ENCODE results near the gene RGL3.
"Not testable (repeated sequence)": the region's sequence is repeated elsewhere in the genome, so short reads cannot be mapped to it uniquely, and the experiment has no call there.

The RGL3 gene, protein sequence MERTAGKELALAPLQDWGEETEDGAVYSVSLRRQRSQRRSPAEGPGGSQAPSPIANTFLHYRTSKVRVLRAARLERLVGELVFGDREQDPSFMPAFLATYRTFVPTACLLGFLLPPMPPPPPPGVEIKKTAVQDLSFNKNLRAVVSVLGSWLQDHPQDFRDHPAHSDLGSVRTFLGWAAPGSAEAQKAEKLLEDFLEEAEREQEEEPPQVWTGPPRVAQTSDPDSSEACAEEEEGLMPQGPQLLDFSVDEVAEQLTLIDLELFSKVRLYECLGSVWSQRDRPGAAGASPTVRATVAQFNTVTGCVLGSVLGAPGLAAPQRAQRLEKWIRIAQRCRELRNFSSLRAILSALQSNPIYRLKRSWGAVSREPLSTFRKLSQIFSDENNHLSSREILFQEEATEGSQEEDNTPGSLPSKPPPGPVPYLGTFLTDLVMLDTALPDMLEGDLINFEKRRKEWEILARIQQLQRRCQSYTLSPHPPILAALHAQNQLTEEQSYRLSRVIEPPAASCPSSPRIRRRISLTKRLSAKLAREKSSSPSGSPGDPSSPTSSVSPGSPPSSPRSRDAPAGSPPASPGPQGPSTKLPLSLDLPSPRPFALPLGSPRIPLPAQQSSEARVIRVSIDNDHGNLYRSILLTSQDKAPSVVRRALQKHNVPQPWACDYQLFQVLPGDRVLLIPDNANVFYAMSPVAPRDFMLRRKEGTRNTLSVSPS

DNA sequence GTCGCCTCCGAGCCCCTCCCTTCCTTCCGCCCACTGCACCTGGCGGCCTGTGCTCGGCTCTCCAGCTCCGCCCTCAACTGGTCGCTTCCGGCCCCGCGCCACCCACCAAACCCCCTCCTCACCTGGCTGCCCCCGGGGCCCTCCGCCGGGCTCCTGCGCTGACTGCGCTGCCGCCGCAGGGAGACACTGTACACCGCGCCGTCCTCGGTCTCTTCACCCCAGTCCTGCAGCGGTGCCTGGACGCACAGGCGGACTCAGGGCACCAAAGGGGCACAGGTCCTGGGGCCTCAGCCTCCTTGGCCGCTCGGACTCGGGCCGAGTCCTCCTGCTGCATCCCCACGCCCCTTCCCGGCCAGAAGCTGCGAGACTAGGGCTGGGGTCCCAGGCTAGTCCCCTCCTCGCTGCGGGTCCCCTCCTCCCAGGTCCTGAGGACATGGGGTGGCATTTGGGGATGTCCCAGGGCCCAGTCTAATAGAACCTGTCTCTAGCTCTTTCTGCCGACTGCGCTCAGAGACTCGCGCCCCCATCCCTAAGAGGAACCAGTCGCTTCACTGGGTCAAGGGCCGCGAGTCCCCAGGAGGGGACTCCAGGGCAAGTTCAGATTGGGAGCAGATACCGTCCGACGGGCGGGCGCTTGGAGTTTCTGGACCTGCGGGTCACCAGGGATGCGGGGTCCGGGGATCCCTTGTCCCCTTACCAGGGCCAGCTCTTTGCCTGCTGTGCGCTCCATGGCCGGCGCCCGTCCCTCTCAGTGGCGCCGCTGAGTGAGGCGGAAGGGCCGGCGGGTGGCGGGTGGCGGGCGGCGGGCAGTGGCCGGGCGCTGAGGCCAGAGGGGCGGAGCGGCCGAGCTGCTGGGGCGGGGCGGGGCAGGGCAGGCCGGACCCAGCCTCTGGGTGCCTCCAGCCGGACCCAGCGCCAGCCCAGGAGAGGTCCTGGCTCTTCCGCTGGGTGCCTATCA lies at the start of gene RGL3:
TSS of gene RGL3 (minus strand) at position 766 of the 958 bp plus-strand sequence. CDS start at position 730, 36 bp downstream.
- DNase-seq, result peak; percentile 36 to 91 (median 87)

DNA sequence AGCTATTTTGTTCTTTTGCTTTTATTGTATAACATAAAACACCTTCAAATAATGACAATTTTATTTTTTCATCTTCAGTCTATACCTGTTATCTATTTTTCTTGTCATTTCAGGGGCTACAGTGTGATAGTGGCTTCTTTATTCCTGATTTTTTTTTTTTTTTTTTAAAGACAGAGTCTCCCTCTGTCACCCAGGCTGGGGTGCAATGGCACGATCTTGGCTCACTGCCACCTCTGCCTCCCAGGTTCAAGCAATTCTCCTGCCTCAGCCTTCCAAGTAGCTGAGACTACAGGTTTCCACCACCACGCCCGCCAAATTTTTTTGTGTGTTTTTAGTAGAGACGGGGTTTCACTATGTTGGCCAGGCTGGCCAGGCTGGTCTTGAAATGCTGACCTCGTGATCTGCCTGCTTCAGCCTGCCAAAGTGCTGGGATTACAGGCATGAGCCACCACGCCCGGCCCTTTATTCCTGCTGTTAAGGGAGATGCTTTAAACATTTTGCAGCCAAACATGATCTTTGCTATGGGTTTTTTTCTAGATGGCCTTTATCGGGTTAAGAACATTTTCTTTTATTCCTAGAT lies 49.2 kb upstream of the RGL3 start:
- not testable (repeated sequence) for DNase-seq

DNA sequence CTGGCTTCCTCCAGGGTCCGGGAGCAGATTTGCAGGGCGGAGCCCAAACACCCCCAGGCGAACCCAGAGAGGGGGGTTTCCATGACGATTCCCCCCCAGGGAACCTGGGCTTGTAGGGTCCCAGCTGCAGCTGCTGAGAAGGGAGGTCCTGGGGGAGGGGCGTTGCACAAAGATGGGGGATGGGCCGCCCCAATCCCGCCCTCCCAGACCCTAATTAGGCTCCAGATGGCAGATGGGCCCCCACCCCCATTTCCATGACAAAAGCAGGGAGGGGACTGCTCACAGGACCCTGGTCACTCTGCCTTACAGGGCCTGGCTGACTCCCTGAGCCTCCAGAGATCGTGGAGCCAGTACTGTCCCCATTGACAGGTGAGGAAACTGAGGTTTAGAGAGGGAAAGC lies 46.5 kb upstream of the RGL3 start:
- no peak for DNase-seq

DNA sequence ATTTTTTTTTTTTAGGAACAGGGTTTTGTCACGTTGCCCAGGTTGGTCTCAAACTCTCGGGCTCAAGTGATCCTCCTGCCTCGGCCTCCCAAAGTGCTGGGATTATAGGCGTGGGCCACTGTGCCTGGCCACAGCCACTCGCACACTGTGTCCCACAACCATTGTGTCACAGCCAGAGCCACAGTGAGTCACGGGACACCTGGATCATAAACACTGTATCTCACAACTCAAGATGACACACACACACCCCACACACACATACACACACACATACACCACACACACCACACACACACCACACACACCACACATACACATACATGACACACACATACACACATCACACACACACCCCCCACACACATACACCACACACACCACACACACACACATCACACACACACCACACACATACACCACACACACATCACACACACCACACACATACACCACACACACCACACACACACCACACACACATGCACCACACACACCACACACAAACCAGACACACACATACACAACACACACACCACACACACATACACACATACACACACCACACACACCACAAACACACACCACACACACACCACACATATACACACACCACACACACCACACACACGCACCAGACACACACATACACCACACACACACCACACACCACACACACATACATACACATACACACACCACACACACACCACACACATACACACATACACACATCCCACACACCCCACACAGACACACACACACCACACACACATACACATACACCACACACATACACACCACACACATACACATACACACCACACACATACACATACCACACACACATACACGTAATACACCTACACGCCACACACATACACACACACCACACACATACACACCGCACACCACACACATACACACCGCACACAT lies 45.5 kb upstream of the RGL3 start:
- DNase-seq, result peak in 1 of 3 experiments; percentile 21

DNA sequence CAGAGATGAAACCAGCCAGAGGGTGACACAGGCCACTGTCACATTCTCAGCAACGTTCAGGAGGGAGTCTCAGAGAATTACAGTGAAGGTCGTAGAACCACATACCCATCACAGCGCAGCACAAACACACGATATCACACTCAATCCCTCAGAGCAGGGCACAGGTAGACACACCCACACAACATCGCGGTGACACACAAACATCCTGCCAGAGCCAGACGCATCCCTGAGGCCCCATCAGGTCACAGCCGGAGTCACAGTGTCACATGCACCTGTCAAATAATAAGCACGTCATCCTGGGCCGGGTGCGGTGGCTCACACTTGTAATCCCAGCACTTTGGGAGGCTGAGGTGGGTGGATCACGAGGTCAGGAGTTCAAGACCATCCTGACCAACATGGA lies 44.3 kb upstream of the RGL3 start:
- DNase-seq, result no peak

DNA sequence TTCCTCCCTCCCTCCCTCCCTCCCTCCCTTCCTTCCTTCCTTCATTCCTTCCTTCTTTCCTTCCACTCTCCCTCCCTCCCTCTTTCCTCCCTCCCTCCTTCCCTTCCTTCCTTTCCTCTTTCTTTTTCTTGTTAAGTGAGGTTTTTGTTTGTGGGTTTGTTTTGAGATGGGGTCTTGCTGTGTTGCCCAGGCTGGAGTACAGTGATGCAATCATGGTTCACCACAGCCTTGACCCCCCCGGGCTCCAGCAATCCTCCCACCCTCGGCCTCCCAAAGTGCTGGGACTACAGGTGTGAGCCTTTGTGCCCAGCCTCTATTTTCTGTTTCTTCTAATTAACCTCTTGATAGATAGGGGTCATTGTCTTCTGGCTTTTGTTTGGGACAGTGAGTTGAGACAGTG lies 42.3 kb upstream of the RGL3 start:
- DNase-seq, result no peak

DNA sequence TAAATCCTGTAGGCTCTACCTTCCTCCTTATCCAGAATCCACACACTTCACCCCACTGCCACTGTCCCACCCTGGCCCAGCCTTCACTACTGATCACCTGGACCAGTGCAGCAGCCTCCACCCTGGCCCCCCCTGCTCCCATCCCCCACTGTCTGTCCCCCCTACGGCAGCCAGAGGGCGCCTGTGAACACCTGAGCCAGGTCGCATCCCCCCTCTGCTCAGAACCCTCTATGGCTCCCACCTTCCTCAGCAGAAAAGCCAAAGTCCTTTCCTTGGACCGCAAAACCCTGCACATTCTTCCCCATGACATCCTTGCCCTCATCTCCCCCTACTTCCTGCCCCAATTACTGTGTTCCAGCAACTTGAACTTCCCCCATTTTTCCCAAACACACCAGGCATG lies 41.1 kb upstream of the RGL3 start:
- peak in 1 of 3 experiments; percentile 32 for DNase-seq

DNA sequence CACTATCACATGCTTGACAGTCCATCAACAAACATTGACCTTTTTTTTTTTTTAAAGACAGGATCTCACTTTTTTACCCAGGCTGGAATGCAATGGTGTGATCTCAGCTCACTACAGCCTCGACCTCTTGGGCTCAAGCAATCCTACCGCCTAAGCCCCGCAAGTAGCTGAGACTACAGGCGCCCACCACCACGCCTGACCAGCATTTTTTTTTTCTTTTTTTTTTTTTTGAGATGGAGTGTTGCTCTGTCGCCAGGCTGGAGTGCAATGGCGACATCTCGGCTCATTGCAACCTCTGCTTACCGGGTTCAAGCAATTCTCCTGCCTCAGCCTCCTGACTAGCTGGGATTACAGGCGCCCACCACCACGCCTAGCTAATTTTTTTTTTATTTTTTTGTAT lies 39.8 kb upstream of the RGL3 start:
- not testable (repeated sequence) for DNase-seq

DNA sequence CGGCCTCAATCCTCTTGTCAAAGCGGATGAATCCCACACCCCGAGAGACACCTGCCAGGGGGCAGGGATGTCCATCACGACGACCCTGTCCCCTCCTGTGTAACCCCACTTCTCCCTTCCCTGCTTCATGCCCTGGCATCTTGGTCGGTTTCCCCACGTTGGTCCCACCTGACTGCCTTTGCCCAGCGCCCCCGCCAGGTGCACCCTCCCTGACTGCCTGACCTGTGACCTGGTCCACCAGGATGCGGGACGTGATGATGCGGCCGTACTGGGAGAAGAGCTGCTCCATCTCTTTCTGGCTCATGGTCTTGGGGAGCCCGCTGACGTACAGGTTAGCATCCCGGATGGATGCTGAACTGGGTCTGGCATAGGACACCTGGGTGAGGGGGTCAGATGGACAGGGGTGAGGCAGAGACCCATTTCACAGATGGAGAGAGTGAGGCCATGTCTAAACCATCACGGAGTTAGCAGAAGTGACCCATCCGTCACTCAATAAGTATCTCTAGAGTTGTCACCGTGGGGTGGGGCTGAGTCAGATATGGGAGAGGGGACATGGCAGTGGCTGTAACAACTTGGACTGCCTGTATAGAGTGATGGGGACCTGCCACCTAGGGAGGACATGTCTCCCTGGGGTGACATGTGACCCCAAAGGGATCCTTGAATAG lies 39.3 kb upstream of the RGL3 start:
- DNase-seq, result no peak

DNA sequence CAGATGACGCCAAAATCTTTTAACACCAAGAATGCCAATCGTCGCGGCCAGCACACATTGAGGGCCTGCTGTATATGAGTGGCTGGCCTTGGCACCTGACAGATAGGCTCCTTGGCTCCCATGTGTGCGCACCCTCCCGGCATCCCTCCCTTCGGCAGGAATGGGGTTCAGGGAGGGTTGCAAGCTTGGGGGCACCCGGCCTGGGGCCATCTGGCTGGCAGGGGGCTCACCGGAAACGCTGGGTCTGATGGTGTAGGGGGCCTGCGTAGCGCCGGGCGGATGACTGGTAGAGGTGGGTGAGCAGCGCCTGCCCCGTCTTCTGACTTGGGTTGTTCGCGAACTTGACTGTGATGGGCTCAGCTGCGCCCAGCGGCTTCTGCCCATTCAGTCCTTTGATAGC lies 38.7 kb upstream of the RGL3 start:
- DNase-seq, result no peak

DNA sequence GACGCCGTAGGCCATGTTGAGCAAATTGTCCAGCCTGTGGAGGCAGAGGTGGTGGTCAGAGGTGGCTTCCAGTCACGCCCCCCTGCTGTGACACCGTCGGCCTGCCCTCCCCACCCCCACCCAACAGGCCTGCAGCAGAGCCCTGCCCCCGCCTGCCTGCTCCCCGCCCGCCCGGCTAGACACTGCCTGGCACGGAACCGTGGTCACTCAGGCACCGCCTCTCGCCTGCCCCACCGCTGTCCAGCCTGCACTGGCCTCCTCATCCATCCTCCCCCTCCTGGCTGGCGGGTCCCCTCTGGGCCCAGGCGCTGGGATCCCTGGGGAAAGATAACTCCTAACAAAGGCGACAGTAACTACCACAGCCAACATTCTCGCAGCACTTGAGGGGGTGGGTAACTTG lies 38.0 kb upstream of the RGL3 start:
- no peak for DNase-seq

DNA sequence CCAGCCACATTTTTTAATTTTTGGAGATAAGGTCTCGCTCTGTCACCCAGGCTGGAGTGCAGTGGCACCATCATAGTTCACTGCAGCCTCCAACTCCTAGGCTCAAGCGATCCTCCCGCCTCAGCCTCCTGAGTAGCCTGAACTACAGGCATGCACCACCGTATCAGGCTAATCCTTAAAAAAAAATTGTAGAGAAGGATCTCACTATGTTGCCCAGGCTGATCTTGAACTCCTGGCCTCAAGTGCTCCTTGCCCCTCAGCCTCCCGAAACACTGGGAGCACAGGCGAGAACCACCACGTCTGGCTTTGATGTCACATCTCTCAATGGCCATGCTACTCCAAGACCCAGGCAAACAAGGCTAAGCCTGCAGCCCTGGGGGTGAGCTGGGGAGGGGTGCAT lies 37.5 kb upstream of the RGL3 start:
- DNase-seq, result no peak

DNA sequence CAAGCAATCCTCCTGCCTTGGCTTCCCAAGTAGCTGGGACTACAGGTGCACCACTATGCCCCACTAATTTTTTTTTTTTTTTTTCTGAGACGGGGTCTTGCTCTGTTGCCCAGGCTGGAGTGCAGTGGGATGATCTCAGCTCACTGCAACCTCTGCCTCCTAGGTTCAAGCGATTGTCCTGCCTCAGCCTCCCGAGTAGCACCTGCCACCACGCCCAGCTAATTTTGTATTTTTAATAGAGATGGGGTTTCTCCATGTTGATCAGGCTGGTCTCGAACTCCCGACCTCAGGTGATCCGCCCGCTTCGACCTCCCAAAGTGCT lies 36.1 kb upstream of the RGL3 start:
- not testable (repeated sequence) for DNase-seq

DNA sequence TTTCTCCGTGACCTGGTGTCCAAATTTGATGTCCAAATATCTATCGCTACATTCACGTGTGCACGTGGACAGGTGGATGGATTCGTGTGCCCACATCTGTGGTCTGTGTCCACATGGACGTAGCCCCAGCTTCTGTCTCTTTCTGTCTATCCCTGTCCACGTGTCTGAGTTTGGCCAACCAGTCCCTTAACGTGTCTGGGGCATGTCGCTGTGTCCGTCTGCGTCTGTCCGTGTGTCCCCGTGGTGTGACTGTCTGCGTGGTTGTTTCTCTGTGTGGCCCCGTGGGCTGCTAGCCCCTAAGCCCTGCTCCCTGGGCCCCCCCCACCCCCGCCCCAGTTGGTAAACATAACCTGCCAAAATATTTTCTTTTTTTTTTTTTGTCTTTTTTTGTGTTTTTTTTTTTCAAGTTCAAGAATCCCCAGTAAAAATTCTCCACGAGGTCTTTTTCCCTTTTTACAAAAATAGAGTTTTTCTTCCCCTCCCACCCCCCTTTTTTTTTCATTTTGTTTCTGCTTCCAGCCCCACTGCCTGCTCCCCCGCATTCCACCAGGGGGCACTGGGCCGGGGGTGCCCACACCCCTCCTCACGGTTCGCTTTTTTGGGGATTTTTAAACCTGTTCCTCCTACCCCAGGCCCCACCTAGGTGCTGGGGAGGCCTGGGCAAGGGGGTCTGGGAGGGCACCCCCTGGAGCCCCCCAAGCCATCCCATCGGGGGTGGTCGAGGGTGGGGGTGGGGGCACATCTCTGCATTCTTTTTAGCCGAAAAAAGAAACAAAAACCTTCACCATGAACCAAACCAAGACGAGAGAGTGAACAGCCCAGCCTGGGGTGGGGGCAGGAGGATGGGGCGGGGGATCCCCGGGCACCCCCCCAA lies 34.6 kb upstream of the RGL3 start:
- no peak for DNase-seq

DNA sequence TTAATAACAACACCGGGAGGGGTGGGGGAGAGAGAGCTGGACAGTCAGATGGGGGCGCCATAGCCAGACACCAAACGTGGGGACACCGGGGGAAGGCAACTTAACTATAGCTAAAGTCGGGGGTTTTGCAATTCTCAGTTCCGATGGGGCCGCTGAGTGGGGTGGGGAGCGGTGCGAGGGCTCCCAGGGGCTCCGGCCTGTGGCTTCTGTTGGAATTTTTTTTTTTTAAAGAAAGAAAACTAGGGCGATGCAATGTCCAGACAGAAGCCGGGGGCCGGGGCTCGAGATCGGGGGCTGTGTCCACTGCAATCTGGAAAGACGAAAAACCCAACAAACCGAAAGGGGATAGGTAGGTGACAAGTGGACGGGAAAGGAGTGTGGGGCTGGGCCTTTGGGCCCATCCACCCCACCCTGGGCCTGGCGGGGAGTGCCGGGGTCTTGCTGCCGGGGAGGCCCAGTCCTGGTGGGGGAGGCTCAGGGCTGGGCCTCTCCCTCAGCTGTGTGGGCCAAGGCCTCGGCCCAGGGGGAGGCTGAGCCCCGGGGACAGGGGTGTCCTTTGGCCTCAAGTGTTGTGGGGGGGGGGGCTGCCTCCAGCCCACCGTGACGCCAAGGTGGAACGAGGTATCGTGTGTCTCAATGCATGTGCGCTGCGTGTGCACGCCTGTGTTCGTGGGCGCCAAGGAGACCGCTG lies 33.7 kb upstream of the RGL3 start:
- no peak for DNase-seq

DNA sequence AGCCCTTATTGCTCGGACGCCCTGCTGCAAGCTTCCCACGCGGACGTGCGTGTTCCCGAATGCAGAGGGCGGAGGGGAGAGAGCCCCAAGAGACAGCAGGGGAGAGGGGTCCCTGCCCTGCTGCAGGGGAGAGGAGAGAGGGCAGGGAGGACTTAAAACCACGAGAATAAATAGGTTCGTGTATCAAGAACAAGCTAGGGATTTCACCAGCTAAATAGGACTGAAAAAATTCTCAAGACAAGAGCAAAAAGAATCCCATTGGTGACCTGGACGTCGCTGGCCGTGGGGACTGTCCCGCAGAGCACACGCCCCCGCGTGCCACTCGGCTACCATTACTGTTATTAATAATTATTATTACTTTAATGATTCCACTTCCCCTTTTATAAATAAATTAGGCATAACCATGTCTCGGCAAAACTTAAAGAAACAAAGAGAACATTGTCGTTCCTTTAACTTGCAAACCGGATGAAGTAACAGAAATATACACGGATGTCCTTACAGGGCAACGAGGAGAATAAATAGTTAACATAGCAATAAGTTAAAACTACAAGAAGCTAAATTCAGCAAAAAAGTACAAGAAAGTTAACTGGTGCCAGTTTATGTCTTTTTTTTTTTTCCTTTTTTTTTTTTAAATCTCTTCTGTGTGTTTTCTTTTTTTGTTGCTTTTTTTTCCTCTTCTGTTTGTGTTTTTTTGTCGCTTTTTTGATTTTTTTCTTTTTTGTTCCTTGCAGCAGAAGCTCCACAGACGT lies 32.9 kb upstream of the RGL3 start:
- peak in 1 of 3 experiments; percentile 25 for DNase-seq

DNA sequence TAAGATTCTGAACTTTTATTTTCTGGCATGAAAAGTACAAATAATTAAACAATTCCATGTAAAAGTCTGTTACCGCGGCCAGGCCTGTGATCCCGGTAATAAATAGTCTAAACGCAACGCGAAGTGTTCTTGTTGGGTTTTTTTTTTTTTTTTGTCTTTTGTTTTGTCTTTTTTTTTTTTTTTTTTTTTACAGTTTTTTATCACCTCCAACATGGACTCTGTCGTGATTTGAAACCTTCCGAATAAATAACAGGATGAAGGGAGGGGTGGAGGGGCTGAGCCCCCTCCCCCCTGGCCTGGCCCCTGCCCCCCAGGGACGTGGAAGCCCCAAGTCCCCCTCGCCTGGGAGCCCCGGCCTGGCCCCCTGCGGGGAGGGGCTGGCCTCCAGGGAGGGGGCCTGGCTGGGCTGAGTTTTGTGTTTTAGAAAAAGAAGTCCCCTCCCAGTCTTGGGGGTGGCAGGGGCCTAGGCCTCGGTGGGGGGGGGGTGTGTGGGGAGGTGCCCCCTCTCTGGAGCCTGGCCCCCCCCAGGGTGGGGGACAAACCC lies 32.3 kb upstream of the RGL3 start:
- peak in 1 of 3 experiments; percentile 40 for DNase-seq

DNA sequence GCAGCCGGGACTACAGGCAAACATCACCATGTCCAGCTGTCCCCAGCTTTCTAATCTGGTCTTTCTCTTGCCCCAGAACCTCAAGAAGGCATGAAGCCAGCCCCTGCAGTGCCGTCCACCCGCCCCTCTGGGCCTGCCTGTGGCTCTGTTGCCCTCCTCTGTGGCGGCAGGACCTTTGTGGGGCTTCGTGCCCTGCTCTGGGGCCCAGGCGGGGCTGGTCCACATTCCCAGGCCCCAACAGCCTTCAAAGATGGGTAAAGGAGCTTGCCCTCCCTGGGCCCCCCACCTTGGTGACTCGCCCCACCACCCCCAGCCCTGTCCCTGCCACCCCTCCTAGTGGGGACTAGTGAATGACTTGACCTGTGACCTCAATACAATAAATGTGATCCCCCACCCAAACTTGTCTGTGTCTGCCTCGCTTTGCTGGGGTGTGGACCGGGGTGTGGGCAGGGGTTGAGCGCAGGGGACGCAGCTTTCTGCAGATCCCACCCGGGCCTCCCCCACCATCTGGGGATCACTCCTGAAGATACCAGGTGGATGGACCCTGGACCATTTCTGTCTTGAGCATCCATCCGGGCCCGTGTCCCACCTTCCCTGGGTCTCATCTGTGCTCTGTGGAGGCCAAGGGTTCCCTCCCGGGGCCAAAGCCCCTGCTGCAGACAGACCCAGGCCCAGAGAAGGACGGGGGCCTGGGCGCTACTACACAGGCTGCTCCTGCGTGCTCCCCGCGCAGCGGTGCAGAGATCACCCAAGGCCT lies 31.6 kb upstream of the RGL3 start:
- peak in 2 of 3 experiments; percentile 17 to 40 for DNase-seq
